ENCODE measurements around the gene MYO1D.
A peak's percentile ranks its signal among the peaks of the same experiment; 100 is the strongest.
"Not testable (repeated sequence)": the region's sequence is repeated elsewhere in the genome, so short reads cannot be mapped to it uniquely, and the experiment has no call there.

MYO1D gene

DNA sequence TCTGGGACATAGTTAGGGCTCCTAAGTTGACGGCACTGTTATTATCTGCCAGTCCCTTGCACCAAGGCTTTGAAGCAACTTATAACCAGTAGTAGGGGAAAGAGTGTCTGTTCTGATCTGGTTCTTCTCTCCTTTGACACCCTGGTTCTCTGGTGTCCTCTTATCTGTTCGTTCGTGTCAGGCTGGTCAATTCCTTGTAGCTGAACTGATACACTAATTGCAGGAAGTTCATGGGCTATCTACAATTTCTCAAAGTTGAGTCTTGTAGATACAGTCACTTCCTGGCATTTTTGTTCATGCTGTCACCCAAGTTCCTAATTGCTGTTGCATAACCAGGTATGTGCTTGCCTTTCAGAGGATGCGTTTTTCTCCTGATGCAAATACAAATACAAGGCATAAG, 17.3 kb upstream of the MYO1D start:
- no peak for DNase-seq (ENCODE audit: low read depth in 2 of 2)

DNA sequence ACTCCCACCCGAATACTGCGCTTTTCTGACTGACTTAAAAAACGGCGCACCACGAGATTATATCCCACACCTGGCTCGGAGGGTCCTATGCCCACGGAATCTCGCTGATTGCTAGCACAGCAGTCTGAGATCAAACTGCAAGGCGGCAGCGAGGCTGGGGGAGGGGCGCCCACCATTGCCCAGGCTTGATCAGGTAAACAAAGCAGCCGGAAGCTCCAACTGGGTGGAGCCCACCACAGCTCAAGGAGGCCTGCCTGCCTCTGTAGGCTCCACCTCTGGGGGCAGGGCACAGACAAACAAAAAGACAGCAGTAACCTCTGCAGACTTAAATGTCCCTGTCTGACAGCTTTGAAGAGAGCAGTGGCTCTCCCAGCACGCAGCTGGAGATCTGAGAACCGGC, 10.5 kb upstream of the MYO1D start:
- not testable (repeated sequence) for DNase-seq (ENCODE audit: low read depth in 2 of 2)

DNA sequence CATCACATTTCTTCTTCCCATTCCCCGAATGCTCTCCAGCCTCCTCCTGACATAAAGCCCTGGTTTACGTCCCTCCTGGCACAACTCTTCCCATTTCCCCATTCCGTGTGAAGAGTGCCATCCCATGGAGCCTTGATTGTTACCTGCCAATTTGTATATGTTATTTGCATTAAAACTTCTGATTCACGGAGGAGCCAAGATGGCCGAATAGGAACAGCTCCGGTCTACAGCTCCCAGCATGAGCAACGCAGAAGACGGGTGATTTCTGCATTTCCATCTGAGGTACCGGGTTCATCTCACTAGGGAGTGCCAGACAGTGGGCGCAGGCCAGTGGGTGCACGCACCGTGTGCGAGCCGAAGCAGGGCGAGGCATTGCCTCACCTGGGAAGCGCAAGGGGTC, 10.0 kb upstream of the MYO1D start:
- not testable (repeated sequence) for DNase-seq (ENCODE audit: low read depth in 2 of 2)

DNA sequence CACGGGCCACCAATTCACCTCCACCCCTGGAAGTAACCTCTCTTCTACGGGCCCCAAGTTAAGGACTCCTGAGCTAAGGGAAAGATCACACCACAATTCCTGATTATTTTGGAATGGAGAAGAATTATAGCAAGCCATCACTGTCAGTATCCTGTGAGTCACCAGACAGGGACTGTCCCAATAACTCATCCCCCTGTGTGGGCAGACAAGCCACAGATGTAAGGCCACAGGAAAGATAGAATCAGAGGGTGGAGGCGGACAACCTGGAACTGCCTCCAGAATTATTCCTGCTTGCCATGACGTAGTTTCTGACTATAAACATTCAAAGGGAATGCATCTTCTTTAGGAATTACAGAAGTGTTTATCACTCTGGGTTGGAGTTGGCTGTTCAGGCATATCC, 5.8 kb upstream of the MYO1D start:
- no peak for DNase-seq (ENCODE audit: low read depth in 2 of 2)

DNA sequence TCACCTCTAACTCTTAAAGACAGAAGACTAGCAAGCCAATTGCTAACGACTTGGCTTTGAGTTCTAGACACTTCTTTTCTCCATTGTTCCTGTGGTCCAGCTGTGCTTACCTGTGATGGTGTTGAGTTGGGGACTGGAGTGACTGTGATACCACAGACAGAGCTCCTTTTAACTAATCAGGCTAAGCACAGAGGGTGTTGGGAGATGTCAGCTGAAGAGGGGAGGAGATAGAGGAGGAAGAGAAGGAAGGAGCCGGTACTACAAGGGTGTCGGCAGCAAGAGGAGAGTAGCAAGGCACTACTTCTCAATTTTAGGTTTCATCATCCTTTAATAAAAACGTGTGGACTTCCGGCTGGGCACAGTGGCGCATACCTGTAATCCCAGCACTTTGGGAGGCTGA, 5.1 kb upstream of the MYO1D start:
- no peak for DNase-seq (ENCODE audit: low read depth in 2 of 2)

DNA sequence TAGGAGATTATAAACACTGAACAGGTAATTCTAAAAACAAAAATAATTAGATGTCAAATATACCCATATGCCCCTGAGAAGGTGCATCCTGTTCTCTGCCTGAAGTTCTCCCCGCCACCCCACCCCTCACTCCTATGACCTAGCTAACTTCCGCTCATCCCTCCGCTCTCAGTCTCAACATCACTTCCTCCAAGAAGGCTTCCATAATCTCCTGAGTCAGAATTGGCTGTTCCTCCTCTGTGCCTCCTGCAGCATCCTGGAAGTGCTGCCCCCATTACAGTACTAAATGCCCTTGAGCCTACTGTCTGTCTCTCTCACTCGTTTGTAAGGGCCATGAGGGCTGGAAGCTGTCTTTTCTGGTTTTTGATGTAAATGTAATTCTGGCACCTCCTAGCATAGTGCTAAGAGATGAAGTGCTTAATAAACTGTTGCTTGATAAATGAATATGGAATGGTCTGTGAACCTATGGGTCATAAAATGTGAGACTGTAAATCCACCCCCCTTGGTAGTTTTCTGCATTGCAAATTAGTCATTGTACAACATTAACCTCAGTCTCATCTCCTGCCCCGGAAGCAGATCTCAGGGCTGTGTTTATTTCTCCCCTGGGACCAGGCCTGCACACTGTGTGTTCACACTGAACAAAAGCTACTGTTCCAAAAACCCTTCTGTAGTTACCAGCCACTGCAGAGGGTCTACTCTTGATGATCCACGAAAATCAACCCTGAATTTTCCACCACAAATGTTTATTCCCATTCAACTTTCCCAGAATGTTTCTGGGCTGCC, 3.9 kb upstream of the MYO1D start:
- no peak for DNase-seq (ENCODE audit: low read depth in 2 of 2)

DNA sequence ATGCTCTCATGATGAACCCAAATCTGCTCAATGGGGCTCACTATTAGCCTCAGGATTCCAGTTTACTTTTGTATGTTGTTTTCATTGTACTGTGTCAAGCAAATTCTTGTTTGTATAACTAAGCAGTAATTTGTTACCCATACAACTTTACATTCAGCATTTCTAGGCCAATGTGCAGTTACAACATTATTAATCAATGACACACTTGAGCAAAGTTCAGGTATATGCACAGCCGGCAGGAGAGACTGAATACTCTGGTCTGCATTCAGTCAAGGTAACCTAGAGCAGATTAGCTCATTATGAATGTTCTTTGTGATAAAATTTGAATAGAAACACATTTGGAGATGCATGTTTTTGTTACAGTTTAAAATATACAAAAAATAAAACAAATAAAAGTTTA, 2.2 kb upstream of the MYO1D start:
- no peak for DNase-seq (ENCODE audit: low read depth in 2 of 2)

DNA sequence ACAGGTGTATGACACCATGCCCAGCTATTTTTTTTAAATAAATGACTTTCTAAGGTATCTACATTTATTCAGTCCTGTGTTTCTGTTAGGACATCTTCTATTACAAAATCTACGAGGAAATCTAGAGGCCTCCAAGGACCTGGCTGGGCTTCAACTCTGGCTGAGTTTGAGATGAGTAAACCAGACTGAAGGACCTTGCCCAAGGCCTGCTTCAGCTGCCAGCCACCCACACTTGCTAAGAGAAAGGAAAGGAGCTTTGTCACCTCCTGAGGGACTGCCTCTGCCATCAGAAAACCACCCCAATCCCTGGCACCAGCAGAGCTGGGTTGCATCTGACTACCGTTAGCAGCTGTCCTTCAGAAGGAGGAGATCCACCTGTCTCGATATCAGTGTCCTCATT, 1.3 kb upstream of the MYO1D start:
- DNase-seq (ENCODE audit: low read depth in 2 of 2): no peak

DNA sequence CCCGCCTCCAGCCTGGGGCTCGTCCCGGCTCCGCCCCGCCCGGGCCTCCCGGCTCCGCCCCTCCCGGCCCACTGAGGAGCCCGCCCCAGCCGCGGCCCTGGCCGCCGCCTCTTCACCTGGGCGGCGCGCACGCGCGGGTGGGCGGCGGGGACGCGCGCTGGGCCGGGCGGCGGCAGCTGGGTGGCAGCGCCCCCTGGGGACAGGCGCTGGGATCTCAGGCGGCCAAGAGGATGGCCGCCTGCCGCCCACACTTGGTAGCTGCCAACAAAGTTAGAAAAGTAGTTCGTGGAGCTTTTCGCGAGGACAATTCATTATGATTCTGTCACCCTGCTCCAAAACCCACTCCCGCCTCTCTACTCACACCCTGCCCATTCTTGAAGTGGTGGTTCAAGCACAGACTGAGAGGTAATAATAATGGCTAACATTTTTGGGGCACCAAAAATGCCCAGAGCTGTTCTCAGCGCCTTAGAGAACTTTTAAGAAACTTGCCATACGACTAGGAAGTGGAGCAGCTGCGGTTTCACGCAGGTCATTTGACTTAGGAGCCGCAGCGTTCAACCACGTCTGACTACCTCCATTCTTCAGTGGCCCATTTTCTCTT, 340 bp upstream of the MYO1D start:
- DNase-seq (ENCODE audit: low read depth in 2 of 2): peak; percentile 76 to 78

DNA sequence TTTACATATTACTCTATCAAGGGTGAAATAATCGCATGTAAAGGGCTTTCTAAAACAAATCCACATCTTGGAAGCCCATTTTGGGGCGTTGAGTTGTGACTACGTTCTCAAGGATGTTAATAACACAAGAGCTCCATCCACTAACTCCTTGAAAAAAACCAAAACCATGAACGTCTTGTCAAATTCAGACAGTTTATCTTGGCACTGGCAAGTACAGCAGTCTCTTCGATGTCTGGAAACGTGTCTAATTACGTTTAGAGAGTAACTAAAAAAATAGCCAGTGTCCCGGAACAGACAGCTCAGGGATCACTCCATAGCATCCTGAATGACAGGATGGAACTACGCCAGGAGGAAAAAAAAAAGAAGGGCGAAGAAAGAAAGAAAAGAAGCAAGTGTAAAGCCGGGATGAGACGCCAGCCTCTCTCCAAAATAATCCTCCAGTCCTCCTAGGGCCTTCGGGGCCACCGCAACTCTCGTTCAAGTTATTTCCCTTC, 954 bp downstream of the MYO1D start:
- DNase-seq (ENCODE audit: low read depth in 2 of 2): no peak

DNA sequence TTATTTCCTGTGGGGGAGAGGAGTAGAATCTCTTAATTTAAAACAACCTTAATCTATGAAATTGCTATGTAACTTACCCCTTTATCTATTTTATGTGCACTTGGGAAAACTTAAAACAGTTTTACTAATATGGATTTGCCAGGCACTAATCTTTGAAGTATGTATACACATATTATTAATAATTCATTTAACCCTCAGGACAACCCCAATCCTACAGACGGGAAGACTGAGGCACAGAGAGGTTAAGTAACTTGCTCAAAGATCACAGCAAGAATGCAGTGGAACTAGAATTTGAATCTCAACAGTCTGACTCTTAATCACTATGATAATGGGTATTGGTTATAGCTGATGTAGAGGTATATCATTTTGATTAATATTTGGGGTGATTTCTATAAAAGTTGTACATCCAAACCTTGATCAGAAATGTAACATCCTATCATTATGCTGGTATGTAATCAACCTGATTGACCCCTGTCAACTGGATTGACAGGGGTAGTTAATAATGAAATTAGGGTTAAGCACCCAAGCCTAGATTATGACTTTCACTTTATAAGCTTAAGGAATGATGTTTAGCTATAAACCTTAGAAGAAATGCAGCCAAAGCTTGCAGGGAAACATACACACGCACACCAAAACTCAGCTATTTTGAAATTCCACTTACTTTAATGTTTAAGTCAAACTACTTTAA, 1.6 kb downstream of the MYO1D start:
- no peak for DNase-seq (ENCODE audit: low read depth in 2 of 2)

DNA sequence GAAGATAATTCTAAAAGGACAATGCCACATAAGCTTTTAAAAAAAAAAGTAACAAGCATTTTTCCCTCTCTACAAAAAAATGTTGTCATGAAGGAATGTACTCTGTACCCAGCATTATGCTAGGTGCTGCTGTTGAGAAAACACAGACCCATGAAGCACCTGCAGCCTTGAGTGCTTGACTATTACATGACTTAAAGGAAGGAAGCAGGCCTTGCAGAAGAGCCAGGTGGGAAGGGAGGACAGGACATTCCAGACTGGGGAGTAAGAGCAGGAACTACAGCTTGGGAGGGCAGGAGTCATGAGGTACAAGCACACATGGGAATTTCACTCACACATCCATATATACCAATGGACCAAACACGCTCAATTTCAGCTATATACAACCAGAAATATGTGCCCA, 3.8 kb downstream of the MYO1D start:
- no peak for DNase-seq (ENCODE audit: low read depth in 2 of 2)

DNA sequence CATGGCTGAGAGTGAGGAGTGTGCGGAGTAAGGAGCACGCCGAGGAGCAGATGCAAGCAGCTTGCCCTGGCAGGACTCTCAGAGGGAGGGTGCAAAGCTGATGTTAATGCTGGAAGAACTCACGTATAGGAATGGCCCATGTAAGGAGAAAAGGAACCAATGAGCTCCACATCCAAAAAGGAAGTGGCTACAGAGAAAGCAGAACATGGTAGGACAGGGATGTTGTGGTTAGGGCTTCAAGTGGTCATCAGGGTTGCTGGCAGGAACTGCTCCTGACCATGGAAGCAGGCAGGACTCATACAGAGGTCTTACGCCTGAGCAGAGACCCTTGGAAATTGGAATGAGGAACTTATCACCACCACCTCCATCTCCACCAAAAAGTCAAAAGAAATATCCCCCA, 5.2 kb downstream of the MYO1D start:
- no peak for DNase-seq (ENCODE audit: low read depth in 2 of 2)

DNA sequence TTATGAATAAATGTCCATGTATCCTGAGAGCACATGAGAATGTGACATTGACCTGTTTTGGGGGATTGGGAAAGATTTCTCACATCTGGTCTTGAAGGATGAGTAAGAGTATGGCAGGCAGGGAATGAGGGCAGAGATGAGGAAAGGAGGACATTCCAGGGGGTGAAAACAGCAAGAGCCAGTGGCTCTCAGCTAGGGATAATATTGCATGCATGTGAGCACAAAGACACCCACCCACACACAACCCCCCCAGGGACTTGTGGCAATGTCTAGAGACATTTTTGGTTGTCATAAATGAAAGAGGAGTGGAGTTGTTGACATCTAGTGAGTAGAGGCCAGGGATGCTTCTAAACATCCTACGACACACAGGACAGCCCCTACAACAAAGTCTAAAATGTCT, 6.0 kb downstream of the MYO1D start:
- DNase-seq (ENCODE audit: low read depth in 2 of 2): peak; percentile 57 to 62

DNA sequence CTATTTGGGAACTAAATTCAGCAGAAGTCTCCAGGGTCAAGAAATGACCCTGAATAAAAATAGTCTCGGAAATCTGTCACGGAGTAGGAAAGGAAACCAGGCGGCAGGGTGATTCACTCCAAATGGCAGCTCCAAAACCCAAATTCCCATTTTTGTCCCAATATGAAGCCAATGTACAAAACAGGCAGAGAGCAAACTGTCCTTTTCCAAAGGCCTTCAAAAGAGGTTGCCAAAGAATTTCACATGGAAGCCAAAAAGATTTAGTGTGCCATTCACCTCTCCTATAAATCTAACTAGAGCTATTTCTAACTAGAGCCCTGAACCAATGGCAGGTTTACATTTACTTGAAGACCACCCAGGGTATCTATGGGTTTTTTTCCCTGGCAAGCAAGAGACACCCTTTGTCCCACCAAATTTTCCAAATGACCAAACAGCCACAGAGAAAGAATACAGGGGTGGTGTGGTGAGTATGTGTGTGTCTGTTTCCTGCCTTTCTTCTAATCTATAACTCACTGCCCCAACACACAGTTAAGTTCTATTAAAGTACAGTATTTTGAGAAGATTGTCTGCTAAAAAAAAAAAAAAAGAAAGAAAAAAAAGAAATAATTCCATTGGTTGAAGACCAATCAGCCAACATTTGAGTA, 6.8 kb downstream of the MYO1D start:
- no peak for DNase-seq (ENCODE audit: low read depth in 2 of 2)

DNA sequence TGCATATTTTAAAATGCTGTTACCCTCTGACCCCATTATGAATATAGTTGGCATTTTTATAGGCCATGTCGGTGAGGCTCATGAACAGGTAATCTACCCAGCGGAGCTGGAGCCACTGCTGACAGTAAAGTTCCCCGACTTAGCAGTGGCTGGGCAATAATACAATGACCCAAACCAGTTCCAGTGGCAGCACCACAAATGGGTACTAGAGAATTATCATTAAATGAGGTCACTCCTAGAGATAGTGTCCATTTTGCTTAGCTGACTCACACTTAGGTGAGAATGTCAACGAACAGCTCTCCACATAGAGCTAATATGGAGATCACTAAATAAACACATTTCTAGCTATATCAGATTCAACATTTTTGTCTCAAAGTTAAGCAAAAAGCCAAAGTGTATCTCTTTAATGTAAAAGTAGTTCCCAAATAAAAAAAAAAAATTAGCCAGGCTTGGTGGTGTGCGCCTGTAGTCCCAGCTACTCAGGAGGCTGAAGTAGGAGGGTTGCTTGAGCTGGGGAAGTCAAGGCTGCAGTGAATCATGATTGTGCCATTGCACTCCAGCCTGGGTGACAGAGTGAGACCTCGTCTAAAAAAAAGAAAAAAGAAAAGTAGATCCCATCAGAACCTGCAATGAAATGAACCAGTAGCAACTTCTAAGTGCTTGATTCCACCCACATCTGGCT, 7.4 kb downstream of the MYO1D start:
- DNase-seq (ENCODE audit: low read depth in 2 of 2): no peak

DNA sequence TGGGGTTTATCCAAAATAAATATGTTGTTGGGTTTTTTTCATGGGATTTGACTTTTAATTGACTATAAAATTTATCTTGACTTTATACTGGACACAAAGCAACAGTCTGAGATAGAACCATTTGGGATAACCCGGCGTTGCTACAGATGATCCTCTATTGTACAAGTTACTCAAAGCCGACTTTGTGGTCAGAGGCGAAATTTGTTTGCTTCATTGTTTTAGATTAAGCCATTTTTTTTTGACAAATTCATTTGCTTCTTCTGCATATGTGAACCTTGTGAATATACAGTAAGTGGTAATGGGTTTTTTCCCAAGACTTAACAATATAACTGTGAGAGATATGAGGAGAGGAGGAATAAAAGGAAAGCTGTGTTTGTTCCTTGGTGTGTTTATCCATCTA, 11.8 kb downstream of the MYO1D start:
- DNase-seq (ENCODE audit: low read depth in 2 of 2): no peak

DNA sequence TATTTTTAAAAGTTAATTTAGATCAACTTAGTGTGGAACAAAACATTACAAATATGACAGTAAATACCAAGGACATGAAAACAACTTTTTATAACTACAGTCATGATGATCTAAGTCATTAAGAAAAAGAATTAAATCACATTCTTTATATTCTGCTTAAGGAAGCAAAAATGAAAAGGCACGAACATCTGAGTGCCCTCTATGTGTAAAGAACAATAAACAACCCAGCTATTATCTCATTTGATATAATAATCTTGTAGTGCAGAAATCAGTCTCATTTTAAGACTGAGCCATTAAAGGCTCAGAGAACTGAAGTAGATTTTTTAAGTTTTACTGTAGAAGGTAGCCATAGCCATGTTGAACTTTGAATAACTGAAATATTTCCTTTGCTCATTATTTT, 13.4 kb downstream of the MYO1D start:
- no peak for DNase-seq (ENCODE audit: low read depth in 2 of 2)

DNA sequence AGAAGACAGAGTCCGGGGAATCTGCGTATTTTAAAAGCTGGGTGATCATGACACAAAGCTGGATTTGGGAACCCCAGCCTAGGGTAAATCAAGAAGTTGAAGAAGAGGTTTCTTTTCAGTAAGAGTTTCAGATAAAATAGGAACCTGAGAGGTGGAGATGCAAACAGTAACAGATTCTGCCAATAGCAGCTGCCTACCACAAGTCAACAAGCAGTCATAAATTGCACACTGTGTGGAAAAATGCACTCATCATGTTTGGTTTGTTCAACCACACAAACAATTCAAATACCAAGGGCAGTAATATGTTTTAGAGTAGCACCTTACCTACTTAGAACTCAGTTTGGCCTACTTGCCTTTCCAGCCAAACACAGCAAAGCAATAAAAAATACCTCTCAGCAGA, 14.0 kb downstream of the MYO1D start:
- DNase-seq (ENCODE audit: low read depth in 2 of 2): no peak

DNA sequence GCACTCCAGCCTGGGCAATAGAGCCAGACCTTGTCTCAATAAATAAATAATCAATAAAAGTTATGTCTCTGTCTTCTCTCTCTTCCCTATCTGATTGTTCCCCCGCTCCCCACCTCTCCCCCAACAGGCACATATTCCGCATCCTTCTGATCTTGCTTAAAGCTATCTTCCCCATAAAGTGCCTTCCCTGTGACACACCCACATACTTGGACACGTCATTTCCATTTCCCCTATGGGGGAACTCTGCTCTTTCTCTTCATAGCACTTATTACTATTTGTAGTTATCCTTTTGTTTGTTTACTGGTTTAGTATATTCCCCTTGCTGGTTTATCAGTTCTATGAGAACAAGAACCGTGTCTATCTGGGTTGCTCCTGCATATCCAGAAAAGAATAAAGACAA, 14.9 kb downstream of the MYO1D start:
- DNase-seq (ENCODE audit: low read depth in 2 of 2): no peak

DNA sequence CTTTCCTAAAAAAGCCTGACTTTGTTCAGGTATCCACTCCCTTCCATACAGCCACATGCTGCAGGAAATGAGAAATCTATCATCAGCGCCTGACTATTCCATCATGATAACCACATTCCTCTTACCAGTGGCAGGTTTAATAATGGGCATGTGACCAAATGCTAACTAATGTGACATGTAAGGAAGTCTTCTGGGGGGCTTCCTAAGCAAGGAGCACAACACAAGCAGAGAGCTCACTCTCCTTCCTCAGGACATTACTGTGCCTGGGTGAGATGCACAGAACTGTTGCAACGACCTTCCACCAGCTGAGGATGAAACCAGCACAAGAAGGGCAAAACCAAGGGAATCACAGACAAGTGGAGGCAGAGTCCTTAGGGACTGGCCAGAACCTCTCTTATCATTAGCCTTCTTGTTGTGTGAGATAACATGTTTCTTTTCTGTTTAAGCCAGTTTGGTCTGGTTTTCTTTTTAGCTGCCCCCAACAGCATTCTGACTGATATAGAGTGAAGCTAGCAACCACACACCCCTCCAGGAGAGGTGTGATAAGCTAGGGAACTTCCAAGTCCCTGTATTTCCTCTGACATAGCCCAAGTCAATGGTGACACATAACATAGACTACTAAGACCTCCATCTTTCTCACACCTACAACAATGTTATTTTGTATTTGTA, 16.9 kb downstream of the MYO1D start:
- no peak for DNase-seq (ENCODE audit: low read depth in 2 of 2)
